Heart left ventricle (tissue), 16 donors: ENCODE results near the gene SEC14L3. TPM values are rescaled to one million over a fixed set of nuclear protein-coding genes. Genes with fewer than 3 reads are reported as not detected.

Experiments used
- ATAC-seq, 4 donors: fragments of 200-7000 bp; cut with Tn5 transposase; one replicate each; pipeline ENCODE4 v1.9.1; 2020 to 2022; ENCODE audit warnings: moderate library complexity in 4 of 4, mild to moderate bottlenecking in 3 of 4, moderate number of reproducible peaks in 1 of 4
- DNase-seq, 5 donors: peaks; one replicate each; pipeline ENCODE4 v3.0.0-alpha.2; 2020
- H3K27ac ChIP-seq, 12 donors: fragments of 200-600 bp; sonication (generic) in 4 of 12; one replicate each; pipeline versions ENCODE4 v1.5.0 to v1.8.0; 2016 to 2022; ENCODE audit warnings: mild to moderate bottlenecking in 2 of 12
- H3K27me3 ChIP-seq, 9 donors: fragments of 200-600 bp; sonication (generic) in 2 of 9; one replicate each; pipeline versions ENCODE4 v1.5.1 to v1.8.0; 2016 to 2022; ENCODE audit warnings: mild to moderate bottlenecking in 3 of 9
- H3K36me3 ChIP-seq, 9 donors: fragments of 200-600 bp; sonication (generic) in 2 of 9; one replicate each; pipeline versions ENCODE4 v1.5.0 to v1.8.0; 2018 to 2022; ENCODE audit warnings: mild to moderate bottlenecking in 2 of 9
- H3K4me1 ChIP-seq, 12 donors: fragments of 200-600 bp; sonication (generic) in 4 of 12; one replicate each; pipeline versions ENCODE4 v1.5.0 to v1.8.0; 2016 to 2022; ENCODE audit warnings: mild to moderate bottlenecking in 3 of 12
- H3K4me3 ChIP-seq, 12 donors: fragments of 200-600 bp; sonication (generic) in 4 of 12; one replicate each; pipeline versions ENCODE4 v1.5.0 to v1.8.0; 2017 to 2022; ENCODE audit warnings: mild to moderate bottlenecking in 9 of 12, moderate library complexity in 4 of 12
- H3K9me3 ChIP-seq, 12 donors: fragments of 200-600 bp; sonication (generic) in 4 of 12; one replicate each; pipeline versions ENCODE4 v1.5.0 to v1.8.0; 2016 to 2022; ENCODE audit warnings: mild to moderate bottlenecking in 1 of 12
- CTCF ChIP-seq, 12 donors: fragments of 200-600 bp; sonication (generic) in 4 of 12; IDR thresholded peaks; one replicate each; pipeline versions ENCODE4 v1.5.0 to v1.8.0; 2018 to 2022; ENCODE audit warnings: antibody characterized with exemption in 12 of 12, mild to moderate bottlenecking in 5 of 12
- POLR2A ChIP-seq, 2 donors: fragments of 450-650 bp; IDR thresholded peaks; one replicate each; pipeline ENCODE4 v1.6.1; 2017; ENCODE audit warnings: antibody characterized with exemption in 2 of 2, mild to moderate bottlenecking in 2 of 2, moderate library complexity in 2 of 2
- WGBS, 4 donors: extraction: QIAGEN DNeasy Blood & Tissue Kit in 2 of 4; methylation state at CpG; one replicate each; pipeline versions ENCODE4 v1.1.5 to v1.1.7; 2013 to 2018; 5-methylcytosine and 5-hydroxymethylcytosine counted together
- intact Hi-C, 10 donors: fragments of 100-400 bp; cut with DNase I; formaldehyde crosslinking; loops; one replicate each; pipeline versions ENCODE4 v1.11.1 to v1.14.2; 2022
- polyA plus RNA-seq, 2 donors: library from polyadenylated mRNA; stranded (reverse); fragments of 200-250 nt; gene quantifications; one replicate each; pipeline ENCODE4 v1.2.3, GENCODE V29; 2013
- total RNA-seq, 9 donors: library from RNA; depleted of rRNA in 2 of 9; stranded (reverse); fragments of >200 nt in 2 of 9; fragmentation: NEBNext Ultra II Directional in 3 of 9; extraction: Animal tissue kit (Norgen Biotek cat#: 25700) in 3 of 9; gene quantifications; one replicate each; pipeline versions ENCODE4 v1.1.0 to v1.2.4, GENCODE V29; 2016 to 2023
- donor health status: ischemic (EF 13 %, LVEDD 7.1; RV severe dilation, severe dysfunction).
- donor health status: healthy with polysubstance abuse.
- donor health status: DM: no; HTN: yes; CAD: no.
- donor health status: DM: no; HTN: no; CAD: no.
- donor health status: ischemic (EF 25% LVEDD 6.9; RV normal size, moderate dysfunction).
- donor health status: ischemic (EF 25% LVEDD 5.7; RV mildly dilated, moderate dysfunction).
- donor health status: healthy.
- donor health status: DM: yes; HTN: yes; CAD: no.
- donor health status: ischemic (EF 35%, LVEDD 5.7; RV mildly dilated, moderate dysfunction).
- donor health status: nonischemic (EF 11% LVEDD 7.7; RV severe dilation, severe dysfunction).
- donor health status: DM: yes; HTN: yes; CAD: no.
- donor health status: PGD.
- donor health status: ischemic (EF 29% LVEDD 5.4; RV normal size, mild dysfunction).
- donor health status: nonischemic (EF 23%, LVEDD 6.1; RV moderate dilation, normal function).

The SEC14L3 gene
- total and polyA plus RNA-seq, 11 donors: not detected

- no peak for ATAC-seq
- TF ChIP-seq POLR2A (IDR thresholded peaks at IDR 0.05) (no peak), CTCF (IDR thresholded peaks at IDR 0.05) (no peak)
- H3K27ac ChIP-seq: no peak overlapping the region
Measured at GRCh38 chr22:30488121-30488520, 16.3 kb upstream of the SEC14L3 start.

GRCh38 chr22:30486661-30487115 is 14.9 kb upstream of the SEC14L3 start:
- WGBS, 4 donors: 72 to 78% (median 74%) methylated on average over 8 of the region's 8 CpGs
- Histone ChIP-seq H3K36me3 (no peaks in the 10 kb centered on the region), H3K27me3 (peaks cover 0 to 18% (median 0%) of the 10 kb centered on the region in 9 donors), H3K9me3 (no peaks in the 10 kb centered on the region), H3K4me1 (no peaks in the 10 kb centered on the region), H3K27ac (no peak overlapping the region), H3K4me3 (no peak overlapping the region)
- ATAC-seq (no peak), DNase-seq (no peak)
- TF ChIP-seq CTCF (IDR thresholded peaks at IDR 0.05) (no peak), POLR2A (IDR thresholded peaks at IDR 0.05) (no peak)
- intact Hi-C loops: loop anchor here in 4 of 10 donors (5.0 to 10.0 kb wide), 3 partner anchors 94 to 379 kb away; partner anchors contain the start of gene OSM (in 2 of the 4)

More at GRCh38 chr22:30488121-30488520, 16.3 kb upstream of the SEC14L3 start:
- Histone ChIP-seq H3K27me3 (peaks cover 0 to 18% (median 0%) of the 10 kb centered on the region in 9 donors), H3K36me3 (no peaks in the 10 kb centered on the region), H3K4me1 (no peaks in the 10 kb centered on the region), H3K9me3 (no peaks in the 10 kb centered on the region), H3K4me3 (no peak overlapping the region)
- intact Hi-C loops: loop anchor here in 4 of 10 donors (5.0 to 10.0 kb wide), 3 partner anchors 96 to 381 kb away; partner anchors contain the start of gene OSM (in 2 of the 4)
- DNase-seq: no peak
- 72 to 75% (median 73%) methylated on average over 7 of the region's 7 CpGs for WGBS, 4 donors

- DNase-seq (no peak), ATAC-seq (no peak)
- H3K27ac ChIP-seq: no peak overlapping the region
- no peaks in the 10 kb centered on the region for H3K9me3 ChIP-seq
- intact Hi-C loops: loop anchor here in 4 of 10 donors (5.0 to 10.0 kb wide), 3 partner anchors 94 to 379 kb away; partner anchors contain the start of gene OSM (in 2 of the 4)
- peaks cover 0 to 15% (median 0%) of the 10 kb centered on the region in 9 donors for H3K27me3 ChIP-seq
- no peaks in the 10 kb centered on the region for H3K36me3 ChIP-seq
- TF ChIP-seq CTCF (IDR thresholded peaks at IDR 0.05): no peak
- TF ChIP-seq POLR2A (IDR thresholded peaks at IDR 0.05): no peak
- 78 to 90% (median 87%) methylated on average over 4 to 5 of the region's 5 CpGs for WGBS, 4 donors
- no peaks in the 10 kb centered on the region for H3K4me1 ChIP-seq
- no peak overlapping the region for H3K4me3 ChIP-seq
Measured at GRCh38 chr22:30486118-30486517, 14.3 kb upstream of the SEC14L3 start.

DNA sequence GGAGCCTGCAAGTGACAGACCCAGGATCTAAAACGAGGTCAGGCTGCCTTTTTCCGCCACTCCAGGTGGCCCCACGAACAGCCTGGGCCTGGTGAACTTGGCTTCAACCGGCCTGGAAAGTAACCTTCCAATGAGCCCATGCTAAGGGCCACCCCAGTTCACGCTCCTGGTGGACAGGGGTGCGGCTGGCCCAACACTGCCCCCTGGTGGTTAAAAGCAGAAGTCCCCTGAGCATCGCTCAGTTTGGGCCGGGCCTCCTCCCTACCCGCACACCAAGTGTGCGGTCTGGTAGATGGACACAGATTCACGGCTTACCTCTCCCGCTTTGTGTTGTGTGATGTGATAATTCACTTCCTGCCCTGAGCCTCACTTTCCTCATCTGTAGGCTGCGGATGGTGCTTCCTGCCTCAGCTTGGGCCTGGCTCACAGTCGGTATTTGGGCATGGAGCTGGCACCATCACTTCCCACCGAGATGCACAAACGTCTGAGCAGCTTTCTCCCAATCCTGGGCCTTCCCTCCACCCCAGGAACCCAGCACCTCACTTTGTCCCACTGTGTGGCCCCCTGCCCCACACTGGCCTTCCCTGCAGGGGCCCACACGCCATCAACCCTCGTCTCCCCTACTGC is 13.7 kb upstream of the SEC14L3 start:
- 26 to 31% (median 26%) methylated on average over 18 of the region's 18 CpGs for WGBS, 4 donors
- DNase-seq (peak; percentile 34 to 74 (median 60)), ATAC-seq (peak in 3 of 4 donors; percentile 83 to 96 (median 87))
- H3K4me3 ChIP-seq: no peak overlapping the region
- TF ChIP-seq CTCF (IDR thresholded peaks at IDR 0.05) (peak; percentile 85 to 99 (median 94)), POLR2A (IDR thresholded peaks at IDR 0.05) (no peak)
- H3K27ac ChIP-seq: no peak overlapping the region
- H3K27me3 ChIP-seq: peaks cover 0 to 9% (median 0%) of the 10 kb centered on the region in 9 donors
- intact Hi-C loops: loop anchor here in 8 of 10 donors (1.0 to 10.0 kb wide), 5 partner anchors 93 to 378 kb away; partner anchors contain the start of gene OSM (in 2 of the 8)
- no peaks in the 10 kb centered on the region for H3K9me3 ChIP-seq
- no peaks in the 10 kb centered on the region for H3K36me3 ChIP-seq
- no peaks in the 10 kb centered on the region for H3K4me1 ChIP-seq
